Measurements from ENCODE around the gene GLMP.

GRCh38 chr1:156281693-156282478 is 13.6 kb downstream of the GLMP start:
- TF ChIP-seq CTCF (IDR thresholded peaks at IDR 0.05; ENCODE audit: low read depth, low read length) (no peak), EZH2phosphoT487 (IDR thresholded peaks at IDR 0.05; ENCODE audit: low read depth) (no peak)

Data from OCI-LY3 (cell line).